Ramos (cell line): ENCODE measurements around the gene GDF15.

ENCODE experiments used
- in situ Hi-C: fragments of 300-500 bp; cut with MboI; formaldehyde crosslinking; loops from one replicate; pipeline ENCODE4 v1.14.3; 2022; ENCODE audit warnings: low sequenced_read_pairs; ENCODE audit not compliant: unreplicated experiment

Gene GDF15

GRCh38 chr19:18428787-18429674, 43.1 kb downstream of the GDF15 start:
- in situ Hi-C loops: no loop called here

GRCh38 chr19:18429717-18430416, 43.9 kb downstream of the GDF15 start:
- in situ Hi-C loops: no loop called here

GRCh38 chr19:18430417-18431144, 44.6 kb downstream of the GDF15 start:
- in situ Hi-C loops: no loop called here

- in situ Hi-C loops: no loop called here
These were observed 45.6 kb downstream of the GDF15 start for GRCh38 chr19:18431351-18432197.

GRCh38 chr19:18432275-18433014, 46.5 kb downstream of the GDF15 start:
- in situ Hi-C loops: no loop called here

- in situ Hi-C loops: no loop called here
These were observed 47.2 kb downstream of the GDF15 start for GRCh38 chr19:18433015-18433691.

- in situ Hi-C loops: no loop called here
These were observed 47.9 kb downstream of the GDF15 start for GRCh38 chr19:18433735-18434398.

GRCh38 chr19:18434411-18435175, 48.6 kb downstream of the GDF15 start:
- in situ Hi-C loops: no loop called here

- in situ Hi-C loops: no loop called here
These were observed 49.4 kb downstream of the GDF15 start for GRCh38 chr19:18435178-18435841.

GRCh38 chr19:18435842-18436670, 50.1 kb downstream of the GDF15 start:
- in situ Hi-C loops: no loop called here

GRCh38 chr19:18436671-18437490, 50.9 kb downstream of the GDF15 start:
- in situ Hi-C loops: no loop called here

GRCh38 chr19:18437491-18438330, 51.8 kb downstream of the GDF15 start, which contains the start of gene ISYNA1:
Gene ISYNA1, minus strand, starts transcription at chr19:18438133. Its CDS starts 154 bp downstream, at chr19:18437979.
- in situ Hi-C loops: no loop called here

- in situ Hi-C loops: no loop called here
These were observed 52.5 kb downstream of the GDF15 start for GRCh38 chr19:18438331-18439024.
